SK-N-SH (cell line): Measurements from ENCODE around the gene ITGBL1.

Source experiments
- CHD2 ChIP-seq: fragments of 150-350 bp; IDR thresholded peaks from 2 replicates; pipeline ENCODE4 v1.6.1; 2018; ENCODE audit warnings: low read length; ENCODE audit not compliant: partially characterized antibody
- EZH2phosphoT487 ChIP-seq: fragments of 200-600 bp; sonication (generic); IDR thresholded peaks from 2 replicates; pipeline ENCODE4 v1.6.1; 2017; ENCODE audit warnings: low read depth, mixed run types, mild to moderate bottlenecking, antibody characterized with exemption, moderate library complexity, borderline replicate concordance
- POLR2AphosphoS5 ChIP-seq: IDR thresholded peaks from 2 replicates; pipeline ENCODE4 v1.6.1; 2012; ENCODE audit warnings: low read depth, low read length
- TF ChIP-seq, protein P1 (sequence below): IDR thresholded peaks from 2 replicates; pipeline ENCODE4 v1.4.0; 2012; ENCODE audit warnings: low read depth
- TF ChIP-seq, protein P2 (sequence below): IDR thresholded peaks from 2 replicates; pipeline ENCODE4; 2012
- TF ChIP-seq, protein P3 (sequence below): fragments of 200-600 bp; sonication (generic); IDR thresholded peaks from 2 replicates; pipeline ENCODE4 v1.6.1; 2017; ENCODE audit warnings: antibody characterized with exemption, mild to moderate bottlenecking, moderate library complexity

DNA sequence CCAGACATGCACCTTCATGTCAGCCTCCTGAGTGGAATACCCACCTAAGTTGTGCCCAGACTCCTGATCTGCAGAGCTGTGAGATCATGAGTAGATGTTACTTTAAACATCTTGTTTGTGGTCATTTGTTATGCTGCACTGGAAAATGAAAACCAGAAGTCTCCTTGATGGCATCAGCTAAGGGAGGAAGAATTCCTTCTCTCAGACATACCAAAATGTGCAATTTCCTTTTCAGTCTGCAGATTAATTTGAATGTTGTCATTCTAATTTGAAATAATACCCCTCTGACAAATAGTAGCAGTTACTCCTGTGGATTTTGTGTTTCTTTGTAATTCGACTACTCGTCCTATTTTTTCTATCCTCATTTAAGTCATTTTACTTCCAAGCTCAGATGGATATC, 59.3 kb downstream of the ITGBL1 start:
- TF ChIP-seq CHD2 = no peak
- TF ChIP-seq, protein P1, sequence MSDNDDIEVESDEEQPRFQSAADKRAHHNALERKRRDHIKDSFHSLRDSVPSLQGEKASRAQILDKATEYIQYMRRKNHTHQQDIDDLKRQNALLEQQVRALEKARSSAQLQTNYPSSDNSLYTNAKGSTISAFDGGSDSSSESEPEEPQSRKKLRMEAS = no peak
- TF ChIP-seq, protein P2, sequence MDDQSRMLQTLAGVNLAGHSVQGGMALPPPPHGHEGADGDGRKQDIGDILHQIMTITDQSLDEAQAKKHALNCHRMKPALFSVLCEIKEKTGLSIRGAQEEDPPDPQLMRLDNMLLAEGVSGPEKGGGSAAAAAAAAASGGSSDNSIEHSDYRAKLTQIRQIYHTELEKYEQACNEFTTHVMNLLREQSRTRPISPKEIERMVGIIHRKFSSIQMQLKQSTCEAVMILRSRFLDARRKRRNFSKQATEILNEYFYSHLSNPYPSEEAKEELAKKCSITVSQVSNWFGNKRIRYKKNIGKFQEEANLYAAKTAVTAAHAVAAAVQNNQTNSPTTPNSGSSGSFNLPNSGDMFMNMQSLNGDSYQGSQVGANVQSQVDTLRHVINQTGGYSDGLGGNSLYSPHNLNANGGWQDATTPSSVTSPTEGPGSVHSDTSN = peak; percentile 70
- TF ChIP-seq, protein P3, sequence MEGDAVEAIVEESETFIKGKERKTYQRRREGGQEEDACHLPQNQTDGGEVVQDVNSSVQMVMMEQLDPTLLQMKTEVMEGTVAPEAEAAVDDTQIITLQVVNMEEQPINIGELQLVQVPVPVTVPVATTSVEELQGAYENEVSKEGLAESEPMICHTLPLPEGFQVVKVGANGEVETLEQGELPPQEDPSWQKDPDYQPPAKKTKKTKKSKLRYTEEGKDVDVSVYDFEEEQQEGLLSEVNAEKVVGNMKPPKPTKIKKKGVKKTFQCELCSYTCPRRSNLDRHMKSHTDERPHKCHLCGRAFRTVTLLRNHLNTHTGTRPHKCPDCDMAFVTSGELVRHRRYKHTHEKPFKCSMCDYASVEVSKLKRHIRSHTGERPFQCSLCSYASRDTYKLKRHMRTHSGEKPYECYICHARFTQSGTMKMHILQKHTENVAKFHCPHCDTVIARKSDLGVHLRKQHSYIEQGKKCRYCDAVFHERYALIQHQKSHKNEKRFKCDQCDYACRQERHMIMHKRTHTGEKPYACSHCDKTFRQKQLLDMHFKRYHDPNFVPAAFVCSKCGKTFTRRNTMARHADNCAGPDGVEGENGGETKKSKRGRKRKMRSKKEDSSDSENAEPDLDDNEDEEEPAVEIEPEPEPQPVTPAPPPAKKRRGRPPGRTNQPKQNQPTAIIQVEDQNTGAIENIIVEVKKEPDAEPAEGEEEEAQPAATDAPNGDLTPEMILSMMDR = no peak
- TF ChIP-seq POLR2AphosphoS5 = peak; percentile 42; the same call in 1 of the 2 replicates
- TF ChIP-seq EZH2phosphoT487 = no peak
